ENCODE data around the gene FAM241B.

- no peak for TF ChIP-seq CTCF (conservative IDR thresholded peaks at IDR 0.05)
- no peak for TF ChIP-seq ZFX (IDR thresholded peaks at IDR 0.05)
Observed at GRCh38 chr10:69665474-69666320, 35.6 kb downstream of the FAM241B start.
